ENCODE data around the gene RAD51D. TPM values are rescaled to one million over a fixed set of nuclear protein-coding genes. Genes with fewer than 3 reads are reported as not detected.

RAD51D gene
- polyA plus RNA-seq, 1 of the 3 experiments (the other 2 are of a cell fraction) = 11.6 TPM

DNA sequence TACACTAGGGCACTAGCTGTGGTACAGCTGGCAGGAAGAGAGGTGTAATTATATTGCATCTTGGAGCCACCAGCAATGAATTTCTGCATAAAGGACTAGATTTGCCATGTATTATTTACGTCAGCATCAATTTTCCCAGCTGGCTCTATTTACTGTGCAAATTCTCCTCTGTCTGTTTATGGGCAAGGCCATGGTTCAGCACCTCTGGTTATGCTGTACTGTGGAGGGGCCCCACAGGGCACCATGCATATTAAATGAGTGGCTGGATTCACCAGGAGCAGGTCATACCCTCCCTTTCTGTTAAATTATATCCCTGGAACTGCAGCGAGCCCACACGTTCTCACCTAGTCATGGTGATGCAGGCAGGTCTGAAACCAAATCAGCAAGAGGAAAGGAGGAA is 19.8 kb downstream of the RAD51D start (continued):
- no peak for TF ChIP-seq IRF3 (IDR thresholded peaks at IDR 0.05; ENCODE audit: low read depth, low read length)
- TF ChIP-seq GABPA (IDR thresholded peaks at IDR 0.05; ENCODE audit: low read depth) = no peak
- no peak for TF ChIP-seq POLR2AphosphoS5 (IDR thresholded peaks at IDR 0.05; ENCODE audit: low read depth, low read length)
- TF ChIP-seq SIN3A (IDR thresholded peaks at IDR 0.05; ENCODE audit: borderline replicate concordance, low read depth, low read length) = no peak
- TF ChIP-seq FOXM1 (IDR thresholded peaks at IDR 0.05; ENCODE audit: low read depth) = no peak

DNA sequence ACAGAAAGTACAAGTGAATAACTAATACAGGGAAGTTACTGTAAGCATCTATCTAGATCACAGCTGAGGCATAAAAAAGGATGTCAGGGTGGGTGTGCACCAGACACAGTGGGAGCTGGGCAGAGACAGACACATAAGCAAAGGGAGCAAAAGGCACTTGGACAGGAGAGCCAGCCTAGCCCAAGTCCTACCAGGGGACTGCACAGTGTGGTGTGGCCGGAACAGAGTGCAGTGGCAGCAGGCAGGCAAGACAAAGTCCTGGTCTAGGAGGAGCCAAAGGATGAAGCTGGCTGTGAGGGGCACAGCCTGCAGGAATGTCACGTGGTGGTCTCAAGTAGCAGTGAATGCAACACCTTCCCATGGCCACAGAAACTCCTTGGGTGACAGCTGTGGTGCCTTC is 21.9 kb downstream of the RAD51D start:
- Histone ChIP-seq H4K20me1 (ENCODE audit: insufficient read depth) (no peaks in the 10 kb centered on the region), H3K9me2 (no peaks in the 10 kb centered on the region), H2AFZ (ENCODE audit: low read depth) (no peak overlapping the region), H3K27ac (ENCODE audit: low read depth in 2 of 2, low read length in 1 of 2) (no peak overlapping the region), H3K9ac (no peak overlapping the region), H3K36me3 (replicated peaks in 1 of 2; ENCODE audit: control insufficient read depth in 1 of 2, insufficient read depth in 2 of 2, low read length in 1 of 2) (peaks cover 8 to 19% of the 10 kb centered on the region in 2 experiments), H3K9me3 (no peaks in the 10 kb centered on the region), H3K4me2 (no peak overlapping the region), H3K79me2 (ENCODE audit: insufficient read depth) (no peaks in the 10 kb centered on the region), H3F3A (replicated peaks; ENCODE audit: insufficient read depth) (no peaks in the 10 kb centered on the region), H3K27me3 (ENCODE audit: insufficient read depth) (no peaks in the 10 kb centered on the region), H3K4me3 (ENCODE audit: low read depth in 2 of 2, low read length in 1 of 2) (no peak overlapping the region), H3K4me1 (ENCODE audit: control insufficient read depth in 1 of 2, insufficient read depth in 2 of 2, low read depth in 1 of 2, low read length in 1 of 2) (no peaks in the 10 kb centered on the region)
- ChIA-PET CTCF (interaction anchor here (1.0 to 1.9 kb wide), 2 partner anchors 9 to 22 kb away, joined by 3 to 6 read pairs; no protein-coding TSS in a partner anchor), POLR2A (interaction anchor here (0.7 kb wide), 1 partner anchor 21 kb away, joined by 3 read pairs; no protein-coding TSS in a partner anchor)
- TF ChIP-seq MAX (IDR thresholded peaks at IDR 0.05; ENCODE audit: low read depth) = no peak
- TF ChIP-seq ELF1 (IDR thresholded peaks at IDR 0.05) = no peak
- no peak for TF ChIP-seq EP300 (IDR thresholded peaks at IDR 0.05; ENCODE audit: borderline replicate concordance in 1 of 2, low read depth in 1 of 2, low read length in 1 of 2)
- TF ChIP-seq IRF3 (IDR thresholded peaks at IDR 0.05; ENCODE audit: low read depth, low read length) = no peak
- no peak for TF ChIP-seq FOXJ3 (CRISPR knock-in tag; IDR thresholded peaks at IDR 0.05)
- TF ChIP-seq YY1 (IDR thresholded peaks at IDR 0.05; ENCODE audit: low read depth) = no peak
- no peak for TF ChIP-seq TEAD4 (IDR thresholded peaks at IDR 0.05; ENCODE audit: borderline replicate concordance, insufficient read depth)
- TF ChIP-seq REST (IDR thresholded peaks at IDR 0.05; ENCODE audit: low read depth, low read length) = no peak
- TF ChIP-seq RAD21 (IDR thresholded peaks at IDR 0.05; ENCODE audit: low read length) = no peak
- no peak for TF ChIP-seq NRF1 (IDR thresholded peaks at IDR 0.05; ENCODE audit: low read depth, low read length)
- WGBS (ENCODE audit: low lambda C conversion rate) = 94% methylated on average over 2 of the region's 2 CpGs
- no peak for DNase-seq
